HAP-1 (cell line): ENCODE results near the gene WT1.

Experiments used
- DNase-seq, 2 experiments: peaks; one replicate each; pipeline ENCODE4 v3.0.0-alpha.2; 2016 to 2020; ENCODE audit warnings: low spot score in 2 of 2
- H3K27me3 ChIP-seq: fragments of 250-450 bp; sonication (Bioruptor Pico); 2 replicates; pipeline ENCODE4 v1.5.1; 2020; ENCODE audit warnings: low read depth, mild to moderate bottlenecking, moderate library complexity
- H3K36me3 ChIP-seq: fragments of 250-450 bp; sonication (Bioruptor Pico); replicated peaks from 2 replicates; pipeline ENCODE4 v1.5.1; 2020; ENCODE audit warnings: mild to moderate bottlenecking
- H3K4me1 ChIP-seq: fragments of 250-450 bp; sonication (Bioruptor Pico); 2 replicates; pipeline ENCODE4 v1.5.1; 2020; ENCODE audit warnings: mild to moderate bottlenecking
- H3K4me3 ChIP-seq: fragments of 250-450 bp; sonication (Bioruptor Pico); 2 replicates; pipeline ENCODE4 v1.5.1; 2020; ENCODE audit warnings: mild to moderate bottlenecking, moderate library complexity
- H3K9me3 ChIP-seq: fragments of 250-450 bp; sonication (Bioruptor Pico); 2 replicates; pipeline ENCODE4 v1.5.1; 2020; ENCODE audit warnings: mild to moderate bottlenecking, moderate library complexity
- in situ Hi-C: fragments of 300-500 bp; cut with MboI; formaldehyde crosslinking; loops from 3 replicates; pipeline ENCODE4 v1.14.3; 2020; ENCODE audit warnings: low sequenced_read_pairs, inconsistent platforms, mixed read lengths

WT1 gene

GRCh38 chr11:32425761-32426160 lies 9.6 kb downstream of the WT1 start:
- Histone ChIP-seq H3K36me3 (peaks cover 5% of the 10 kb centered on the region; the same call in 1 of the 2 replicates), H3K4me3 (no peak overlapping the region), H3K27me3 (no peaks in the 10 kb centered on the region), H3K4me1 (peaks cover 7% of the 10 kb centered on the region), H3K9me3 (0 out of 2 replicates have a peak, but pooled peaks cover 4% of the 10 kb centered on the region)
- no peak for DNase-seq
- in situ Hi-C loops = no loop called here

- H3K9me3 ChIP-seq = no peaks in the 10 kb centered on the region
- H3K27me3 ChIP-seq = no peaks in the 10 kb centered on the region
- in situ Hi-C loops = no loop called here
- peaks cover 24% of the 10 kb centered on the region for H3K4me1 ChIP-seq
- H3K36me3 ChIP-seq = peaks cover 4% of the 10 kb centered on the region; the same call in 1 of the 2 replicates
- no peak for DNase-seq
- H3K4me3 ChIP-seq = no peak overlapping the region
Observed at GRCh38 chr11:32422545-32422944, 12.8 kb downstream of the WT1 start.

DNA sequence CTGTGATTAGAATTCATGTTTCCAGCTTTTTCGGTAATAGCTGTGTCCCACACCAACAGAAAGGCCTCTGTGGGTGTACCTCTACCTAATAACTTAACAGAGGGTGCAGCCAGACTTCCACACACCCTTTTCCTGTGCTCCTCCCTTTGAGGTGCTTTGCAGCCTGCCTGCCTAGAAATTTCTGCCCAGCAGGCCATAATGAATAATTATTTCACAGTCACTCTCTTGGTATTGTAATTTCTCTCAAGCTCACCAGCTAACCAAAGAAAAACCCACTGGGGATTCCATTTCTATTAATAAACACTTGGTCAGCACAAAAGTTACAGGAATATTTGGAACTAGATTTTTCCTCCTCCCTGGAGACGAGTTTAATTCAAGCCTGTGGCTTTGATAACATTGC lies 13.3 kb downstream of the WT1 start:
- in situ Hi-C loops = no loop called here
- no peak for DNase-seq
- Histone ChIP-seq H3K9me3 (no peaks in the 10 kb centered on the region), H3K27me3 (no peaks in the 10 kb centered on the region), H3K36me3 (peaks cover 8% of the 10 kb centered on the region), H3K4me1 (peaks cover 24% of the 10 kb centered on the region), H3K4me3 (no peak overlapping the region)

DNA sequence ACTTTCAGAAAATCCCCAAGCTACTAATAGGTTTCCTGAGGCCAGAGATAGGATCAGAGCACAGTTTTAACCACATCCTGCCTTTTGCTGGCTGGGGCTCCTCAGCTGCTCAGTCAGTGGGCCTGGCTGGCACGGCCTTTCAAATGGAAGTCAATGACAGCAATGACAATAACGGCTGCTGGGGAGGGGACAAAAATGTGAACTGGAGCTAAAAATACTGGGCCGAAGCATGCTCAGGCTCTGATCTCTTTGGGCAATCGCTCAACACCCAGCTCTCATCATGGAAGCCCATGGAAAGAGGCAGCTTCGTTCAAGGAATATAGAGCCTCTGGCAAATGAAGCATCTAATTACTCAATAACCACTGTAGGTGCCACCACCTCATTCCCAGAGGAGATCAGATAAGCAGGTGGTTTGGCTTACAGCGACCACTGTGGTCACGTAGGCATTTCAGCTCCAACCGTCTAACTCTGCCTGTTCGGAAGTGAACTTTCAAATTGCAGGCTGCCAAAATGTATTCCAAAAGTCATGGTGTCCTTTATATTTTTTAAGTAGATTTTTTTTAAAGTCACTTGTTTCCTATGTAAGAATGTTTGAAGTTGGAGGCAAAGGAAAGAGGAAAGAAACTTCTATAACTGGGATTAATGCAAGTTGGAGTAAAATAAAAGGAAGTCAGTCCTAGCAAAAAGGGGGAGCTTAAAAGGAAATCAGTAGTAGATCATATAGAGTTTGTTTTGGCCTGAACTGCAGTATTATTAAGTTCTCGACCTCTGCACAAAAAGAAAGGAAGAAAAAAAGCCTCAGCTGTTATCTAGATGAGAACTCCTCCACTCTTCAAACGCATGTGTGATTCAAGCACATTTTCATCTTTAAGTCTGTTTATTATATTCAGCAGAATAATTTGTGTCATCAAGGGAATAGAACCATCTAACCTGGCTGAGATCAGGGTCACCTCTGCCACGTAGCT lies 14.1 kb downstream of the WT1 start:
- peaks cover 24% of the 10 kb centered on the region for H3K4me1 ChIP-seq
- in situ Hi-C loops = no loop called here
- DNase-seq = no peak
- H3K9me3 ChIP-seq = no peaks in the 10 kb centered on the region
- no peaks in the 10 kb centered on the region for H3K27me3 ChIP-seq
- peaks cover 14% of the 10 kb centered on the region for H3K36me3 ChIP-seq
- no peak overlapping the region for H3K4me3 ChIP-seq

DNA sequence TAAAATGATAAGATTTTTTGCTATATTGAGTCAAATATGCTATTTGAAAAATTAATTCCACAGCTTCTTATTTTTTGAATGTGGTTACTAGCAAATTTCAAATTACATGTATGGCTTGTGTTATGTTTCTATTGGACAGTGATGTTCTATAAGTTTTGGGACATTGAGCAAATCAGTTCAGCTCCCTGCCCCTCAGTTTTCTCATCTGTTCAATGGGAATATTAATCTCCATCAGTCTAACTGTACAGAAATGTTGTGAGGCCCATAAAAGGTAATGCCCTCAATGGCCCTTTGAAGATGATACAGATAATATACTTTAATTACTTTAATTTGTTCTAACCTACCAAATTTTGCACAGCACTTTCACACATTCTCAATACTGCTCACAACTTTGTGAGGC lies 15.2 kb downstream of the WT1 start:
- DNase-seq = no peak

GRCh38 chr11:32418836-32419235 lies 16.5 kb downstream of the WT1 start:
- Histone ChIP-seq H3K4me3 (no peak overlapping the region), H3K9me3 (no peaks in the 10 kb centered on the region), H3K4me1 (peaks cover 17% of the 10 kb centered on the region), H3K27me3 (no peaks in the 10 kb centered on the region), H3K36me3 (peaks cover 14% of the 10 kb centered on the region)
- in situ Hi-C loops = no loop called here
- peak; percentile 43 to 58 for DNase-seq

More for the DNA sequence above, 15.2 kb downstream of the WT1 start:
- H3K36me3 ChIP-seq = peaks cover 14% of the 10 kb centered on the region
- no peaks in the 10 kb centered on the region for H3K9me3 ChIP-seq
- in situ Hi-C loops = no loop called here
- no peak overlapping the region for H3K4me3 ChIP-seq
- peaks cover 17% of the 10 kb centered on the region for H3K4me1 ChIP-seq
- H3K27me3 ChIP-seq = no peaks in the 10 kb centered on the region

- H3K4me3 ChIP-seq = no peak overlapping the region
- in situ Hi-C loops = no loop called here
- H3K27me3 ChIP-seq = no peaks in the 10 kb centered on the region
- H3K4me1 ChIP-seq = peaks cover 17% of the 10 kb centered on the region
- no peak for DNase-seq
- no peaks in the 10 kb centered on the region for H3K9me3 ChIP-seq
- peaks cover 14% of the 10 kb centered on the region for H3K36me3 ChIP-seq
Observed at GRCh38 chr11:32417806-32418205, 17.5 kb downstream of the WT1 start.

GRCh38 chr11:32416301-32416700 lies 19.0 kb downstream of the WT1 start:
- no peak for DNase-seq
- no peaks in the 10 kb centered on the region for H3K9me3 ChIP-seq
- peaks cover 17% of the 10 kb centered on the region for H3K4me1 ChIP-seq
- peaks cover 14% of the 10 kb centered on the region for H3K36me3 ChIP-seq
- H3K27me3 ChIP-seq = no peaks in the 10 kb centered on the region
- no peak overlapping the region for H3K4me3 ChIP-seq
- in situ Hi-C loops = no loop called here

DNA sequence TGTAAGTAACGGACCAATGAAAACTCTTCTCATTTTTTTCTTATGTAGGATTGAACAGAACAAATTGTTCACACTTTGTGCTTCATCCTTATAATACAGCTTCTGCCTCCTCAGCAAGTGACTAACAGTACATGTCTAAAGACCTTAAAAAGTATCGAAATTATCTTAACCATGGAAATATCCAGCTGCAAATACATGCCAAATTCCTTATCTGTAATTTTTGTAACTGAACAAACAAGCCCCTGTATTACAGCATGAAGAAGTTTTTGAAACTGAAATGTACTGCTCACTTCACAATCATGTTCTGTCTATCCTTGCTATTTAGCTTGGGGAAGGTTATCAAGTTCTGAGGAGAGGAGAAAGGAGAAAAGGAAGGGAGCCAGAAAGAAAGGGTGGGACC lies 20.4 kb downstream of the WT1 start:
- H3K36me3 ChIP-seq = peaks cover 11% of the 10 kb centered on the region
- peaks cover 17% of the 10 kb centered on the region for H3K4me1 ChIP-seq
- H3K27me3 ChIP-seq = no peaks in the 10 kb centered on the region
- H3K4me3 ChIP-seq = no peak overlapping the region
- DNase-seq = no peak
- in situ Hi-C loops = no loop called here
- no peaks in the 10 kb centered on the region for H3K9me3 ChIP-seq

DNA sequence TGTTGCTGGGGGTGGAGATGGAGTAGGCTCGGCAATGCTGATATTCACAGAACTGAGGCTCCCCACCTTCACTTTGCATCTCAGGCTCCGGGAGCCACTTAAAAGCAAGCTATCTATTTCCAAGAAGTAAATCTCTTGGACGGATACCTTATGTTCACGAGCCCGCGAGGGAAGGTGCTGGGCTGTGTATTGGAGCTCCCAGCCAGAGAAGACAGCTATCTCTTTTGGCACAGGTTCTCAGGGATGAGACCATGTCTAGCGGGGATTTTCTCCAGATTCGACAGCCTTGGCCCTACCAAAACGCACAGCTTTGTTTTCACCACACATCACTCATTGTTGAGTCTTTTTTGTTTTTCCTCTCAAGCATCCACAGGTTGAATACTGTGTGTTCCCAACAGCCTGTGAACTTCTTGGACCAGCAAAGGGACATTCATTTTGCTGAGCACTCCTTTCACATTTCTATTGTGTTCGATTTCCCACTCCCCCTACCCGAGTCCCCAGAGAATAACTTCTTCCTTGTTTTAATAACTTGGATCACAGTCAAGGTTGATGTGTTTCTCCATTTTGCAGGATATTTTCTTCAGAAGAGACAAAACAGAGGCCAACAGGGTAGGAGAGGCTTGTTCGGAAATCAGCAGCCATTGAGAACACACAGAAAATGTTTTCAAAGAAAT lies 23.3 kb downstream of the WT1 start:
- Histone ChIP-seq H3K4me3 (no peak overlapping the region), H3K4me1 (no peaks in the 10 kb centered on the region), H3K9me3 (no peaks in the 10 kb centered on the region), H3K36me3 (peaks cover 6% of the 10 kb centered on the region; the same call in 1 of the 2 replicates), H3K27me3 (no peaks in the 10 kb centered on the region)
- in situ Hi-C loops = no loop called here
- DNase-seq = no peak

- no peaks in the 10 kb centered on the region for H3K4me1 ChIP-seq
- DNase-seq = no peak
- in situ Hi-C loops = no loop called here
- H3K4me3 ChIP-seq = no peak overlapping the region
- no peaks in the 10 kb centered on the region for H3K9me3 ChIP-seq
- no peaks in the 10 kb centered on the region for H3K36me3 ChIP-seq
- H3K27me3 ChIP-seq = no peaks in the 10 kb centered on the region
Observed at GRCh38 chr11:32405592-32405991, 29.7 kb downstream of the WT1 start.

DNA sequence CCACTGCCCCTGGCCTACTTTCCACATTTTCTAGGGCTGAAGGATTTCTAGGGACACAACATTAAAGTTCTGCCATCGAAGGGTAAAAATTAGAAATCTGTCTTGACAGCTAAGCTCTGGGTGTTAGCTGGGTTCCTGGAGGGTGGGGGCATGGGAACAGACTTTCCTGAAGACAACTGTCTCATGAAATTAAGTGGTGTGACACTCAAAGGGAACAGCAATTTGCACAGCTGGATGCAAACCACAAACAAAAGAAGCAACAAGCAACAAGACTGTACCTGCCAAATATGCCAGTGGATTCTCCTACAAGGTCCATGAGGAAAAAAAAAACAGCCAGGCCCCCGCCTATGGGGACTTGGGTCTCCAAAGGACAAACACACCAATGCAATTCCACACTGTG lies 32.5 kb downstream of the WT1 start:
- no peak for DNase-seq
- Histone ChIP-seq H3K36me3 (peaks cover 8% of the 10 kb centered on the region; the same call in 1 of the 2 replicates), H3K4me1 (no peaks in the 10 kb centered on the region), H3K27me3 (no peaks in the 10 kb centered on the region), H3K4me3 (no peak overlapping the region), H3K9me3 (no peaks in the 10 kb centered on the region)
- in situ Hi-C loops = no loop called here

- in situ Hi-C loops = no loop called here
- Histone ChIP-seq H3K36me3 (peaks cover 14% of the 10 kb centered on the region; the same call in 1 of the 2 replicates), H3K9me3 (no peaks in the 10 kb centered on the region), H3K4me1 (no peaks in the 10 kb centered on the region), H3K4me3 (no peak overlapping the region), H3K27me3 (no peaks in the 10 kb centered on the region)
- DNase-seq = no peak
Observed at GRCh38 chr11:32400670-32401369, 34.5 kb downstream of the WT1 start.
